Suppressor macrophage (primary cell): ENCODE data around the gene GAGE10.
"Not testable (repeated sequence)": the region's sequence is repeated elsewhere in the genome, so short reads cannot be mapped to it uniquely, and the experiment has no call there.

Experiments
- DNase-seq, 4 experiments: peaks; one replicate each; pipeline ENCODE4 v3.0.0-alpha.2; 2020 to 2022

GAGE10 gene

DNA sequence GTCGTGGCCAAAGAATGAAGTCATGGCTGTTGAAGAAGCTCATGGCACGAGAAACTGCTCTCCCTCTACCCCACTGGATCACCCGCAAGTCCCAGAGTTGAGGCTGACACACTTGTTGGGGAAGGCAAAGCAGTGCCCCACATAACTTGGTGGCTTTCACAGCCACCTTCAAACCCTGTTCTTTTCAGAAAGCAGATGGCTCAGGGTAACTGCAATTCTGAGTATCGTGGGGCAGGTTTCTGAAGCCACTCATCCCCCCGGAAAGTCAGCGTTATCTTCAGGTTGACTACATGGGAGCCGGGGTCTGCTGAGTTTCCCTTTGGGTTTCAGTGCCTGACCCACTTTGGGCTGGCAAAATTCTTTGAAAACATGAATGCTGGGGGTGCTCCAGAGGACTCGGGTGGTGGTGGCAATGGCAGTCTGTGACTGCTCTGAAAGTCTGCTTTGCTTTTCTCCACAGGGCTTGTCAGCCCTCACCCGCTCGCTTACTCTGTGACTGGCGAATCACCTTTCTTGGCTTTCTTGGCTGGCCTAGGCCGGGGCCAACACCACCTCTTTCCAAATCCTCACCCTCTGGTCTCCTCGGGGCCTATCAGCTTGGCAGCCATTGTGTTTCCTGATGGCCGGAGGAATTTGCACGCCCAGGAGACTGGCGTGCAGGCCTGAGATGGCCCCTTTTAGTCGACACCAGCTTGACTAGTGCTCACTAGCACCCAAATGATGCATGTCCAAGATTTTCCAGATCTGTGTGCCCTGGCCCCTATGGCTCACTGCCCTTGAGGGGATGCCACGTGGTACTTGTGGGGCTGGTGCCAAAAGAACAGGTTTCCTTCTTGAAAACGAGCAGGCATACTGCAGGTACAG is 26.5 kb upstream of the GAGE10 start:
- no peak for DNase-seq

DNA sequence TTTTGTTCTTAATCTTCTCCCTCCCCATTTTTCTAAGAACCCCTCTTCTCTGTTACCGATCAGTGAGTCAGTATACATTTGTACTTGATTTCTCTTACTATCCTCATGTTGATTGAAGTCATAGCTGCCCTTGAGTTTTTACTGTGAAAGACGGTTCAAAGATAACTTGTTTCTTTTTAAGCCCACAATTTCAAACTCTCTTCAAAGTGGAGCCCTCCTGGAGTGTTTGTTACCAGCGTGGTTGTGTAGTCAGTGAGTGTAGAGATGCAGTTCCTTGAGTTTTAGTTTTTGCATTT is 26.0 kb upstream of the GAGE10 start:
- no peak for DNase-seq

- DNase-seq = no peak
These were observed 25.4 kb upstream of the GAGE10 start for GRCh38 chrX:49278081-49278480.

DNA sequence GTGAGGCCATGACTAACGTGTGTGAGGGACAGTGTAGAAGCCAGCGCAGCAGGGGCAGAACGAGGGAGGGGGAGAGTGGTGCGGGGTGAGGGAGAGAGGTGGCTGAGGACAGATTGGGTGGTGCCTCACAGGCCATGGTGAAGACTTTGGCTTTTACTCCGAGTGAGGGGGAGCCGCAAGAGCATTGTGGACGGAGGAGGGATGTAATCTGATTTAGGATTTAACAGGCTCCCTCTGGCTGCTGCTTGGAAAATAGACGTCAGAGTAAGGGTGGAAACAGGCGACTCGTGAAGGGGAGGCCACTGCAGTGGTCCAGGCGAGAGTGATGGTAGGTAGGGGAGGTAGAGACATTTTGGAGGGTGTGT is 20.8 kb upstream of the GAGE10 start:
- DNase-seq = no peak

- DNase-seq = no peak
These were observed 19.2 kb upstream of the GAGE10 start for GRCh38 chrX:49284212-49284611.

DNA sequence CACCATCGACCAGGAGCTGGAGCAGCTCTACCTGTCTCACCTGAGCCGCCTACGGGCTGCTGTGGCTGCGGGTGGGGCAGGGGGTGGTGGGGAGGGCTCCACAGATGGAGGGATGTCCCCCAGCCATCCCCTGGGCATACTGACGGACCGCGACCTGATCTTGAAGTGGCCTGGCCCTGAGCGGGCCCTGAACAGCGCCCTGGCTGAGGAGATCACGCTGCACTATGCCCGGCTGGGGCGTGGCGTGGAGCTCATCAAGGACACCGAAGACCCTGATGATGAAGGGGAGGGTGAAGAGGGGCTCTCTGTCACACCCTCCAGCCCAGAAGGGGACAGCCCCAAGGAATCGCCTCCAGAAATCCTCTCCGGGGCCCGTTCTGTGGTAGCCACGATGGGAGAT is 17.3 kb upstream of the GAGE10 start:
- no peak for DNase-seq

GRCh38 chrX:49286581-49286980 is 16.9 kb upstream of the GAGE10 start:
- DNase-seq = no peak

DNA sequence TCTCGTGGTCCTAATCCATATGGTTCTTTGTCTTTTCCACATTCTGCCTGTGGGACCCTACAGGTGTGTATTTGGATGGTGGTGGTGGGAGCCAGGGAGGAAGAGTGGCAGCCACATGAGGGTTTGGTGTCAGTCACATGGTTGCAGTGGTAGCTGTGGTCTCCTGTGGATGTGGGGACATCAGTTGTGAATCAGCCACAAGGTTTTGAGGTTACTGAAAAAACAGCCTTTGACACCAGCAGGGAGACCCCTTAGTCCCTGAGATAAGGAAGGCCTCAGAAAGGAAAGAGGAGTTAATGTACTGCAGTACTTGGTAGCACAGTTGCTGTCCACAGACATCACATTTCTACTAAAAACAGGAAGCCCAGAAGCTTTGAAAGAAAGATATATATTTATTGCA is 15.8 kb upstream of the GAGE10 start:
- DNase-seq = no peak

GRCh38 chrX:49290215-49290614 is 13.2 kb upstream of the GAGE10 start:
- DNase-seq = no peak

- peak; percentile 64 to 75 (median 72) for DNase-seq
These were observed 11.7 kb upstream of the GAGE10 start for GRCh38 chrX:49291615-49292337.

DNA sequence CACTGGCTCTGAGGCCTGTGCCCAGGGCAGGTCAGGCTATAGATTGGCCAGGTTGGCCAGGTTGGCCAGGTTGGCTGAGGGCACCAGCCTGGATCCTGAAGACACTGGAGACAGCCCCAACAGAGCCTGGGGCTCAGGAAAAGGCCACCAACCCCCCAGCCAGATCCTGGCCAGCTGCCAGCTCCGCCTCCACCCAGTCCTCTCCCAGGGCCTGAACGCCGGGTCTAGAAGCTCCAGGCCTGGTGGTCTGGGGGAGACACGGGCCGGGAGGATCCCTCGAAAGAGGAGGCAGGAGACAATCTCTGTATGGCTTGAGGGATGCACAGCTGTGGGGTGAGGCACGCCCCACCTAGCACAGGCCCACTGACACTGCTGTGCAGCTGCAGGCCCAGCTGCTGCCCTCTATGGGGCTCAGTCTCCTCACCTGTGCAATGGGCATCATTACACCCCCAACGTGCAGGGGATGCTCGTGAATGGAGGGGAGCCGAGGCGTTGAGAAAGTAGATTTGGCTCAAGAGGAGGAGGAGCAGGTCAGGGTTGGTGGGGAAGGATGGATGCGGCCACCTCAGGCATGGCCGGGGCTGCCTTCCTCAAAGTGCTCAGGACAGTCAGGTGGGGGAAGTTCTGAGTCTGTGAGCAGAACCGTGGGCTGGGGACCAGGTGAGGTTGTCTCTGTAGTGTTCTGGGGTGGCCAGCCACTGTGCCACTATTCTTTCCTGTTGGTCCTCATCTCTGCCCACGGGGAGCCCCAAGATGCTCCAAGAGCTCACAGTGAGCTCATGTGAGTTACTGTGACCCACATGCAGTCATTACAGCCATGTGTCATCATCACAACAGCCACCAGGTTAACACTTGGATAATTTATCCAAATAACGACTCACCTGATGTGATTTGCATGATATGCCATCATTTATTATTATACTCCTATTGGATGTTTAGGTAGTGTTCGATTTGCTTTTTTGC is 10.8 kb upstream of the GAGE10 start:
- DNase-seq = no peak

DNA sequence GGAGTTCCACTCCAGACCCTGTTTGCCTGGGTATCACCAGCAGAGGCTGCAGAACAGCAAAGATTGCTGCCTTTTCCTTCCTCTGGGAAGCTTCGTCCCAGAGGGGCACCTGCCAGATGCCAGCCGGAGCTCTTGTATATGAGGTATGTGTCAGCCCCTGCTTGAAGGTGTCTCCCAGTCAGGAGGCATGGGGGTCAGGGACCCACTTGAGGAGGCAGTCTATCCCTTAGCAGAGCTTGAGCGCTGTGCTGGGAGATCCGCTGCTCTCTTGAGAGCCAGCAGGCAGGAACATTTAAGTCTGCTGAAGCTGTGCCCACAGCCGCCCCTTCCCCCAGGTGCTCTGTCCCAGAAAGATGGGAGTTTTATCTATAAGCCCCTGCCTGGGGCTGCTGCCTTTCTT is 4.2 kb upstream of the GAGE10 start:
- not testable (repeated sequence) for DNase-seq

DNA sequence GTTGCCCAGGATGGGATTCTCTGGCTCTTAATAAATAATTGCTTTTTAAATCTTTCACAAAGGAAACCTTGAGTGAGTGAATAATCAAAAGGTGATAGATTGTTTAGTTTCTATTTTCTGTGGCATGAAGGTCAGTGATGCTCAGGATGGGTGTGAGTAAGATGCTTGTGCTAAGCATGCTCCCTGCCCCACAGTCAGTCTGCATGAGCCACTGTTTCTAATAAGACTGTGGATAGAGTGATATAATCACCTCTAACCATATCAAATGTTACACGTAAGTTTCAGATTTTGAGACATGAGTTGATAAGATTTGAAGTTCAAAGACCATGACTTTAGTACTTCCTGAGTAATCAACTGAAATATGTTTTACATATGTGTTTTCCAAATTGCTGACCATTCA is 2.7 kb upstream of the GAGE10 start:
- no peak for DNase-seq

DNA sequence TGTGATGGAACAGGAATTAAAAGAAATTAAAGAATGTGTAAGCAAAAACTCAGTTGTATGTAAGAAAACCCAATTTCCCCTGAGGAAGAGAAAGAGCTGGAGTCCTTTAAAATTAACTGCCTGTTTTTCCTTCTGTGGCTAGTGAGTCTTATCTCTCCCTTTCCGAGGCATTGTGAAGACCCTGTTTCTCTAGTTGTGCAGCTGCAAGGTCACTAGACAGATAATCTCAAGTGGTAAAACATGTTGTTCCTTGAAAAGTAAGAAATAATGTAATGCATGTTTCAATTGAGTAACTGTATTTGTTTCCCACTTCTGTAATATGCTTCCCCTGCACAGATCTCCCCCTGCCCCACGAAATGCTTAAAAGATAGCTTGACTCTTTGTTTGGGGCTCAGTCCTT is 4.3 kb downstream of the GAGE10 start:
- not testable (repeated sequence) for DNase-seq

GRCh38 chrX:49308604-49309269 is 5.3 kb downstream of the GAGE10 start:
- DNase-seq = peak; percentile 27 to 65 (median 51)

GRCh38 chrX:49309401-49309981 is 6.0 kb downstream of the GAGE10 start:
- no peak for DNase-seq

DNA sequence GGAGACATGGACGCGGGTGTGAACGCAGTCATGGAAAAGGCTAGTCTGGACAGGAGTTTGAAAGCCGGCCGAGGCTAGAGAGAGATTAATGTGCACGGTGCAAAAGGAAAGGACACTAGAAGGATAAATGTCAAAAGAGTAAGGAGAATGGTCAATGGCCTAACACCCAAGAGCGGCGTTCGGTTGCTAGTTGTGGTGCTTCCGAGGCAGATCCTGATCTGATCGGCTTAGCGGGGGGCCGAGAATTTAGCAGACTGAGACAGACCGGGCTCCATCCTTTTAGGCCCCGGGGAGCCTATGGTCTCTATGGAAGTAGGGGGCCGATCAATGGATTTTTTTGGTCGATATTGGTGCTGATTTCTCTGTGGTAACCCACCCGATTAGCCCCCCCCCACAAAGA is 6.9 kb downstream of the GAGE10 start:
- DNase-seq = no peak

DNA sequence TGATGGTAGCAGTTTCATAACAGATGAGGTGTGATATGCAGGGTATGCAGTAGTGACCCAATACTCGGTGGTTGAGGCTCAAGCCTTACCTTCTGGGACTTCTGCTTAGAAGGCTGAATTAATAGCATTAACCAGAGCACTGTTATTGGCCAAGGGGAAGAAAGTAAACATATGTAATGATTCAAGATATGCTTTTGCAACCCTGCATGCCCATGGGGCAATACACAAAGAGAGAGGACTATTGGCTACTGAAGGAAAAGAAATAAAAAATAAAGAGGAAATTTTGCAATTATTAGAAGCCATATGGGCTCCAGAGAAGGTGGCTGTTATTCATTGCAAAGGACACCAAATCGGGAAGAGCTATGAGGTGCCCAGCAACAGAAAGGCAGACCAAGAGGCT is 8.7 kb downstream of the GAGE10 start:
- DNase-seq = peak; percentile 28 to 60 (median 46)

GRCh38 chrX:49316085-49316484 is 12.6 kb downstream of the GAGE10 start:
- DNase-seq = no peak

DNA sequence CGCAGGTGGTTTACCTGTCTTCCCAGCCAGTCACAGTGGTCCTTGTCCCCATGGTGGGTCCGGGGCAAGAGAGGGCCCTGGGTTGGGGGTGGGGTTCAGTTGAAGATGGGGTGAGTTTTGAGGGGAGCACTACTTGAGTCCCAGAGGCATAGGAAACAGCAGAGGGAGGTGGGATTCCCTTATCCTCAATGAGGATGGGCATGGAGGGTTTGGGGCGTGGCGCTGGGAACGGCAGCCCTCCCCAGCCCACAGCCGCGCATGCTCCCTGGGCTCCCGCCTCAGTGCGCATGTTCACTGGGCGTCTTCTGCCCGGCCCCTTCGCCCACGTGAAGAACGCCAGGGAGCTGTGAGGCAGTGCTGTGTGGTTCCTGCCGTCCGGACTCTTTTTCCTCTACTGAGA is 18.3 kb downstream of the GAGE10 start, which contains the start of gene GAGE12J:
GAGE12J (plus strand) TSS at position 301 of the 400 bp plus-strand sequence. CDS start 1,157 bp downstream, outside the sequence.
- DNase-seq = not testable (repeated sequence)

- not testable (repeated sequence) for DNase-seq
These were observed 18.8 kb downstream of the GAGE10 start for GRCh38 chrX:49322266-49322665.

DNA sequence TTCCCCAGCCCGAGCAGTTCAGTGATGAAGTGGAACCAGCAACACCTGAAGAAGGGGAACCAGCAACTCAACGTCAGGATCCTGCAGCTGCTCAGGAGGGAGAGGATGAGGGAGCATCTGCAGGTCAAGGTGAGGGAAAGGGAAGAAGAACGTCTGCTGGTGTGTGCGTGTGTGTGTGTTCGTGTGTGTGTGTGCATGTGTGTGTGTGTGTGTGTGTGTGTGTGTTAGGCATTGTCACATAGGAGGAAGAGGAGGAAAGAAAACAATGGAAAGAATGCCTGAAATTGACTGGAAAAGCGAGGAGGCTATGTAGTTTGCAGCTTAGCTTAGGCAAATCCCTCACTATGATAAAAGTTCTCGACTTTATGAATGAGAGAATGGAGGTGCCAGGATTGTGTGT is 20.3 kb downstream of the GAGE10 start:
- DNase-seq = not testable (repeated sequence)
